ENCODE measurements around the gene POLR3E.

POLR3E gene

GRCh38 chr16:22355487-22355908 lies 58.3 kb downstream of the POLR3E start:
- Histone ChIP-seq H3K4me3 (ENCODE audit: low read length) (no peak overlapping the region), H4K20me1 (ENCODE audit: control insufficient read depth, insufficient read depth, low read depth, low read length) (peaks cover 4% of the 10 kb centered on the region; the same call in 1 of the 2 replicates), H3F3A (ENCODE audit: control insufficient read depth, insufficient read depth) (peaks cover 12% of the 10 kb centered on the region), H3K4me1 (ENCODE audit: control insufficient read depth, low read length) (peaks cover 35% of the 10 kb centered on the region), H3K27ac (ENCODE audit: low read depth, low read length) (no peak overlapping the region), H3K4me2 (ENCODE audit: low read length) (no peak overlapping the region), H3K9me3 (ENCODE audit: control insufficient read depth, insufficient read depth, low read length) (no peaks in the 10 kb centered on the region), H3K79me2 (ENCODE audit: control insufficient read depth, low read length) (peaks cover 49% of the 10 kb centered on the region), H3K27me3 (ENCODE audit: control insufficient read depth, low read length) (no peaks in the 10 kb centered on the region), H3K36me3 (ENCODE audit: control insufficient read depth, low read length) (peaks cover 59% of the 10 kb centered on the region), H3K9me2 (replicated peaks; ENCODE audit: control insufficient read depth, low read length) (no peaks in the 10 kb centered on the region; the same call in 1 of the 2 replicates)
- no peak for TF ChIP-seq EZH2phosphoT487 (IDR thresholded peaks at IDR 0.05; ENCODE audit: borderline replicate concordance, low read length)
- TF ChIP-seq, protein P1, sequence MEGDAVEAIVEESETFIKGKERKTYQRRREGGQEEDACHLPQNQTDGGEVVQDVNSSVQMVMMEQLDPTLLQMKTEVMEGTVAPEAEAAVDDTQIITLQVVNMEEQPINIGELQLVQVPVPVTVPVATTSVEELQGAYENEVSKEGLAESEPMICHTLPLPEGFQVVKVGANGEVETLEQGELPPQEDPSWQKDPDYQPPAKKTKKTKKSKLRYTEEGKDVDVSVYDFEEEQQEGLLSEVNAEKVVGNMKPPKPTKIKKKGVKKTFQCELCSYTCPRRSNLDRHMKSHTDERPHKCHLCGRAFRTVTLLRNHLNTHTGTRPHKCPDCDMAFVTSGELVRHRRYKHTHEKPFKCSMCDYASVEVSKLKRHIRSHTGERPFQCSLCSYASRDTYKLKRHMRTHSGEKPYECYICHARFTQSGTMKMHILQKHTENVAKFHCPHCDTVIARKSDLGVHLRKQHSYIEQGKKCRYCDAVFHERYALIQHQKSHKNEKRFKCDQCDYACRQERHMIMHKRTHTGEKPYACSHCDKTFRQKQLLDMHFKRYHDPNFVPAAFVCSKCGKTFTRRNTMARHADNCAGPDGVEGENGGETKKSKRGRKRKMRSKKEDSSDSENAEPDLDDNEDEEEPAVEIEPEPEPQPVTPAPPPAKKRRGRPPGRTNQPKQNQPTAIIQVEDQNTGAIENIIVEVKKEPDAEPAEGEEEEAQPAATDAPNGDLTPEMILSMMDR (IDR thresholded peaks at IDR 0.05; ENCODE audit: low read depth, low read length, poor library complexity, severe bottlenecking): no peak

DNA sequence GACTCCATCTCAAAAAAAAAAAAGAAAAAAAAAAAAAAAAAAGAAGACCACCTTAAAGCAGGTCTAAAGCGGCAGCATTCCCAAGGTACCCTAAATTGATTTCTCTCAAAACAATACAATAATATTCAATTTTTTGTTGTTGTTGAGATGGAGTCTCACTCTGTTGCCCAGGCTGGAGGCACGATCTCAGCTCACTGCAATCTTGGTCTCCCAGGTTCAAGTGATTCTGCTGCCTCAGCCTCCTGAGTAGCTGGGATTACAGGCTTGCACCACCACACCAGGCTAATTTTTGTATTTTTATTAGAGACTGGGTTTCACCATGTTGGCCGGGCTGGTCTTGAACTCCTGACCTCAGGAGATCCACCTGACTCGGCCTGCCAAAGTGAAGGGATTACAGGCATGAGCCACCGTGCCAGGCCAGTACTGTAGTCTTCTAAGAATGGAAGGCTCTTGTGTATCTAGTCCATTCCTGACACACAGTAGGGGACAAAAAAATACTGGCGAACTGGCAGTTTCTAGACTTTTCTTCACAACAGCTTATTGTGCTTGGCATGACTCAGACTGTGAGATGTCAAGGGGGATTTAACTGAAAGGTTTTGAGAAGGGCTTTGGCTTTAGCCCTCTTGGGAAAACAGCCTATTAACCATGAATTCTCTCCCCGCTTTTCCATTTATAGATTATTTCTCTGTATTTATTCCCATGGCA lies 59.9 kb downstream of the POLR3E start:
- H3F3A ChIP-seq (ENCODE audit: control insufficient read depth, insufficient read depth): peaks cover 12% of the 10 kb centered on the region
- peaks cover 51% of the 10 kb centered on the region for H3K79me2 ChIP-seq (ENCODE audit: control insufficient read depth, low read length)
- peaks cover 35% of the 10 kb centered on the region for H3K4me1 ChIP-seq (ENCODE audit: control insufficient read depth, low read length)
- H3K9me3 ChIP-seq (ENCODE audit: control insufficient read depth, insufficient read depth, low read length): no peaks in the 10 kb centered on the region
- peak overlapping the region; percentile 60 for H3K4me3 ChIP-seq (ENCODE audit: low read length)
- H4K20me1 ChIP-seq (ENCODE audit: control insufficient read depth, insufficient read depth, low read depth, low read length): peaks cover 4% of the 10 kb centered on the region; the same call in 1 of the 2 replicates
- no peaks in the 10 kb centered on the region; the same call in 1 of the 2 replicates for H3K9me2 ChIP-seq (replicated peaks; ENCODE audit: control insufficient read depth, low read length)
- H3K27me3 ChIP-seq (ENCODE audit: control insufficient read depth, low read length): no peaks in the 10 kb centered on the region
- H3K4me2 ChIP-seq (ENCODE audit: low read length): peak overlapping the region; percentile 77
- H3K36me3 ChIP-seq (ENCODE audit: control insufficient read depth, low read length): peaks cover 51% of the 10 kb centered on the region
- peak overlapping the region; percentile 88 for H3K27ac ChIP-seq (ENCODE audit: low read depth, low read length)
- no peak for TF ChIP-seq EZH2phosphoT487 (IDR thresholded peaks at IDR 0.05; ENCODE audit: borderline replicate concordance, low read length)
- TF ChIP-seq, protein P1 (IDR thresholded peaks at IDR 0.05; ENCODE audit: low read depth, low read length, poor library complexity, severe bottlenecking): no peak

DNA sequence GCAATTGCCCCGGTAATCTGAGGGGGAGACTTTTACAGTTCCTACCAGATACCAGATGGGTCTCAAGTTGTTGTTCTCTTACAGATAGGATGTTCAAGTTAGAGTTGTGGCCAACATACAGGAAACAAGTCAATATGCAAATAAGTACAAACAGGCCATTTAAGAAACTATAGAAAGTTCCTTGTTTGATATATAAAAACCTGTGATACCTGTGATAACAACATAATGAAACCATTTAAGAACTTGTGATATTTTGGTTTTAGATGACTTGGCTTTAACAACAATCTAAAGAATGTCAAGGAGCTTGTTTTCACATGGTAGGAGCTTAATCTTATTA lies 60.4 kb downstream of the POLR3E start:
- no peak for TF ChIP-seq EZH2phosphoT487 (IDR thresholded peaks at IDR 0.05; ENCODE audit: borderline replicate concordance, low read length)
- TF ChIP-seq, protein P1 (IDR thresholded peaks at IDR 0.05; ENCODE audit: low read depth, low read length, poor library complexity, severe bottlenecking): no peak
- Histone ChIP-seq H3K79me2 (ENCODE audit: control insufficient read depth, low read length) (peaks cover 48% of the 10 kb centered on the region), H3K9me2 (replicated peaks; ENCODE audit: control insufficient read depth, low read length) (no peaks in the 10 kb centered on the region; the same call in 1 of the 2 replicates), H3K4me2 (ENCODE audit: low read length) (peak overlapping the region; percentile 77), H3K27ac (ENCODE audit: low read depth, low read length) (peak overlapping the region; percentile 88), H3K4me3 (ENCODE audit: low read length) (peak overlapping the region; percentile 60), H3K36me3 (ENCODE audit: control insufficient read depth, low read length) (peaks cover 52% of the 10 kb centered on the region), H3F3A (ENCODE audit: control insufficient read depth, insufficient read depth) (peaks cover 12% of the 10 kb centered on the region), H3K4me1 (ENCODE audit: control insufficient read depth, low read length) (peaks cover 35% of the 10 kb centered on the region), H3K27me3 (ENCODE audit: control insufficient read depth, low read length) (no peaks in the 10 kb centered on the region), H4K20me1 (ENCODE audit: control insufficient read depth, insufficient read depth, low read depth, low read length) (peaks cover 4% of the 10 kb centered on the region; the same call in 1 of the 2 replicates), H3K9me3 (ENCODE audit: control insufficient read depth, insufficient read depth, low read length) (no peaks in the 10 kb centered on the region)

Measured in DOHH2 (cell line).